H1 (cell line): ENCODE results near the gene TDRD3. TPM values are rescaled to one million over a fixed set of nuclear protein-coding genes. Genes with fewer than 3 reads are reported as not detected.
A peak's percentile ranks its signal among the peaks of the same experiment; 100 is the strongest.

ENCODE experiments used
- GTF2F1 ChIP-seq: IDR thresholded peaks from 2 replicates; pipeline ENCODE4 v1.6.1; 2012; ENCODE audit warnings: low read depth, low read length, improper control_type of control experiment, borderline replicate concordance
- MAFK ChIP-seq: IDR thresholded peaks from 2 replicates; pipeline ENCODE4 v1.6.1; 2012; ENCODE audit warnings: low read depth, mild to moderate bottlenecking, improper control_type of control experiment, low read length
- SIN3A ChIP-seq, 2 experiments: IDR thresholded peaks in 1 of 2; conservative IDR thresholded peaks in 1 of 2; 2 replicates each; pipeline ENCODE4 v1.6.1; 2011 to 2012; ENCODE audit warnings: low read length in 2 of 2, improper control_type of control experiment in 1 of 2, low read depth in 1 of 2, mild to moderate bottlenecking in 1 of 2
- polyA plus RNA-seq, 7 experiments: library from polyadenylated mRNA; depleted of rRNA in 3 of 7; stranded (reverse) in 5 of 7; unstranded in 2 of 7; fragments of >200 nt in 5 of 7; fragments of 200-250 nt in 2 of 7; gene quantifications; 1 replicate in 5 of 7; 2 replicates in 1 of 7; 4 replicates in 1 of 7; pipeline versions ENCODE4 v1.2.1 to v1.2.3, GENCODE V29; 2011 to 2013; ENCODE audit warnings: missing spikeins in 2 of 7, mixed read lengths in 2 of 7
- total RNA-seq: library from RNA; stranded (reverse); fragmentation: NEBNext Ultra II Directional; extraction: Animal tissue kit (Norgen Biotek cat#: 25700); gene quantifications from 2 replicates; pipeline ENCODE4 v1.2.1, GENCODE V29; 2021

The TDRD3 gene
- total and polyA plus RNA-seq, 2 of the 8 experiments (the other 6 are each of a cell fraction or from before 2014, with no cell fraction given) = 2.5 to 14.7 TPM

- TF ChIP-seq SIN3A (conservative IDR thresholded peaks at IDR 0.05 in 1 of 2, IDR thresholded peaks at IDR 0.05 in 1 of 2; ENCODE audit: low read depth in 1 of 2, low read length in 2 of 2) = peak in 1 of 2 experiments; percentile 47; a peak in 1 of 4 replicates
- TF ChIP-seq MAFK = no peak
- no peak for TF ChIP-seq GTF2F1
Observed at GRCh38 chr13:60396783-60397703, at the start of gene TDRD3 (continued).
